Thymus (tissue), 2 donors: ENCODE measurements around the gene JHY. TPM values are rescaled to one million over a fixed set of nuclear protein-coding genes. Genes with fewer than 3 reads are reported as not detected.

Source experiments
- polyA plus RNA-seq: library from polyadenylated mRNA; stranded (reverse); fragments of 200-250 nt; gene quantifications from one replicate; pipeline ENCODE4 v1.2.3, GENCODE V29; 2013
- total RNA-seq: library from RNA; stranded (reverse); fragments of 120-200 nt; gene quantifications from one replicate; pipeline ENCODE4 v1.2.4, GENCODE V29; 2013
- donor health status: healthy.

Gene JHY
- total and polyA plus RNA-seq, 2 donors: 1.5 to 4.0 TPM

Other genes with a start within 250 kb of the JHY start
- gene UBASH3B, start 227.0 kb upstream of the JHY start, total RNA-seq: 14.8 TPM
- gene UBASH3B, start 227.0 kb upstream of the JHY start, polyA plus RNA-seq: 11.2 TPM
- gene CRTAM, start 44.3 kb upstream of the JHY start, total RNA-seq: 9.8 TPM
- gene CRTAM, start 44.3 kb upstream of the JHY start, polyA plus RNA-seq: 3.6 TPM
- gene BSX, start 99.1 kb downstream of the JHY start, total RNA-seq: not detected
- gene BSX, start 99.1 kb downstream of the JHY start, polyA plus RNA-seq: not detected
- gene HSPA8, start 179.4 kb downstream of the JHY start, total RNA-seq: 1,679 TPM
- gene HSPA8, start 179.4 kb downstream of the JHY start, polyA plus RNA-seq: 221 TPM